ENCODE measurements around the gene USH2A.

DNA sequence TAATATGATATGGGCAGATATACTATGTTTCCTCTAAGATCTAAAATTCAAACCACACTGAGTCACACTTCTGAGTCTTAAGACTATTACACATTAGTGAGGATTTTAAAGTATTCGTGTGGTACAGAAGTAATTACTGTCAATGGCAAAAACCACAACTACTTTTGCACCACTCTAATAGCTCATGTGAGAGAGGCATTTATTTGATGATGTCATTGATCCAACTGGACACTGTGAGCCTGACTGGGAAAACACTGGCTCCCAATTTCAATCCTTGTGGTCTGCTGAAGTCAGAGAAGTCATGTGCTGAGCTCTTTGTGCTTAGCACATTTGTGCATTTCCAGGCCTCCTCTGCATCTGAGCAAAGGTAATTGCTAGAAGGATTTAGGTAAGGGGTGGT, 377.8 kb downstream of the USH2A start:
- TF ChIP-seq, protein P1, sequence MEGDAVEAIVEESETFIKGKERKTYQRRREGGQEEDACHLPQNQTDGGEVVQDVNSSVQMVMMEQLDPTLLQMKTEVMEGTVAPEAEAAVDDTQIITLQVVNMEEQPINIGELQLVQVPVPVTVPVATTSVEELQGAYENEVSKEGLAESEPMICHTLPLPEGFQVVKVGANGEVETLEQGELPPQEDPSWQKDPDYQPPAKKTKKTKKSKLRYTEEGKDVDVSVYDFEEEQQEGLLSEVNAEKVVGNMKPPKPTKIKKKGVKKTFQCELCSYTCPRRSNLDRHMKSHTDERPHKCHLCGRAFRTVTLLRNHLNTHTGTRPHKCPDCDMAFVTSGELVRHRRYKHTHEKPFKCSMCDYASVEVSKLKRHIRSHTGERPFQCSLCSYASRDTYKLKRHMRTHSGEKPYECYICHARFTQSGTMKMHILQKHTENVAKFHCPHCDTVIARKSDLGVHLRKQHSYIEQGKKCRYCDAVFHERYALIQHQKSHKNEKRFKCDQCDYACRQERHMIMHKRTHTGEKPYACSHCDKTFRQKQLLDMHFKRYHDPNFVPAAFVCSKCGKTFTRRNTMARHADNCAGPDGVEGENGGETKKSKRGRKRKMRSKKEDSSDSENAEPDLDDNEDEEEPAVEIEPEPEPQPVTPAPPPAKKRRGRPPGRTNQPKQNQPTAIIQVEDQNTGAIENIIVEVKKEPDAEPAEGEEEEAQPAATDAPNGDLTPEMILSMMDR (IDR thresholded peaks at IDR 0.05 in 2 of 3, conservative IDR thresholded peaks at IDR 0.05 in 1 of 3; ENCODE audit: borderline replicate concordance in 1 of 3, insufficient read depth in 1 of 3, low read depth in 2 of 3, low read length in 2 of 3) = no peak
- TF ChIP-seq ZNF274 (IDR thresholded peaks at IDR 0.05; ENCODE audit: low read depth, low read length) (no peak), SRF (IDR thresholded peaks at IDR 0.05; ENCODE audit: low read depth) (no peak), POLR2A (IDR thresholded peaks at IDR 0.05; ENCODE audit: borderline replicate concordance, extremely low read depth, insufficient read depth, insufficient read length) (no peak), TCF7L2 (IDR thresholded peaks at IDR 0.05; ENCODE audit: borderline replicate concordance, extremely low read depth, insufficient read depth, insufficient read length) (no peak), EZH2 (IDR thresholded peaks at IDR 0.05) (no peak), POLR2AphosphoS5 (IDR thresholded peaks at IDR 0.05; ENCODE audit: low read depth, low read length) (no peak), EGR1 (IDR thresholded peaks at IDR 0.05; ENCODE audit: low read depth) (no peak), YY1 (IDR thresholded peaks at IDR 0.05; ENCODE audit: extremely low read depth, insufficient replicate concordance, low read depth, low read length) (no peak), SP1 (IDR thresholded peaks at IDR 0.05; ENCODE audit: low read depth) (no peak), RAD21 (IDR thresholded peaks at IDR 0.05; ENCODE audit: low read depth) (no peak), CEBPB (IDR thresholded peaks at IDR 0.05; ENCODE audit: low read depth) (no peak)
- TF ChIP-seq, protein P2, sequence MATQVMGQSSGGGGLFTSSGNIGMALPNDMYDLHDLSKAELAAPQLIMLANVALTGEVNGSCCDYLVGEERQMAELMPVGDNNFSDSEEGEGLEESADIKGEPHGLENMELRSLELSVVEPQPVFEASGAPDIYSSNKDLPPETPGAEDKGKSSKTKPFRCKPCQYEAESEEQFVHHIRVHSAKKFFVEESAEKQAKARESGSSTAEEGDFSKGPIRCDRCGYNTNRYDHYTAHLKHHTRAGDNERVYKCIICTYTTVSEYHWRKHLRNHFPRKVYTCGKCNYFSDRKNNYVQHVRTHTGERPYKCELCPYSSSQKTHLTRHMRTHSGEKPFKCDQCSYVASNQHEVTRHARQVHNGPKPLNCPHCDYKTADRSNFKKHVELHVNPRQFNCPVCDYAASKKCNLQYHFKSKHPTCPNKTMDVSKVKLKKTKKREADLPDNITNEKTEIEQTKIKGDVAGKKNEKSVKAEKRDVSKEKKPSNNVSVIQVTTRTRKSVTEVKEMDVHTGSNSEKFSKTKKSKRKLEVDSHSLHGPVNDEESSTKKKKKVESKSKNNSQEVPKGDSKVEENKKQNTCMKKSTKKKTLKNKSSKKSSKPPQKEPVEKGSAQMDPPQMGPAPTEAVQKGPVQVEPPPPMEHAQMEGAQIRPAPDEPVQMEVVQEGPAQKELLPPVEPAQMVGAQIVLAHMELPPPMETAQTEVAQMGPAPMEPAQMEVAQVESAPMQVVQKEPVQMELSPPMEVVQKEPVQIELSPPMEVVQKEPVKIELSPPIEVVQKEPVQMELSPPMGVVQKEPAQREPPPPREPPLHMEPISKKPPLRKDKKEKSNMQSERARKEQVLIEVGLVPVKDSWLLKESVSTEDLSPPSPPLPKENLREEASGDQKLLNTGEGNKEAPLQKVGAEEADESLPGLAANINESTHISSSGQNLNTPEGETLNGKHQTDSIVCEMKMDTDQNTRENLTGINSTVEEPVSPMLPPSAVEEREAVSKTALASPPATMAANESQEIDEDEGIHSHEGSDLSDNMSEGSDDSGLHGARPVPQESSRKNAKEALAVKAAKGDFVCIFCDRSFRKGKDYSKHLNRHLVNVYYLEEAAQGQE (IDR thresholded peaks at IDR 0.05; ENCODE audit: low read depth) = no peak

All from HCT116 (cell line).